Measurements from ENCODE around the gene MYO6.

Gene MYO6

GRCh38 chr6:75827163-75827562, 78.1 kb downstream of the MYO6 start:
- DNase-seq (ENCODE audit: low read depth), result no peak

- DNase-seq (ENCODE audit: low read depth), result no peak
These were observed 82.2 kb downstream of the MYO6 start for GRCh38 chr6:75830959-75831885.

- DNase-seq (ENCODE audit: low read depth), result no peak
These were observed 85.4 kb downstream of the MYO6 start for GRCh38 chr6:75834447-75834846.

GRCh38 chr6:75842191-75842590, 93.2 kb downstream of the MYO6 start:
- DNase-seq (ENCODE audit: low read depth), result no peak

- DNase-seq (ENCODE audit: low read depth), result no peak
These were observed 93.7 kb downstream of the MYO6 start for GRCh38 chr6:75842732-75843131.

GRCh38 chr6:75843396-75843795, 94.4 kb downstream of the MYO6 start:
- no peak for DNase-seq (ENCODE audit: low read depth)

- no peak for DNase-seq (ENCODE audit: low read depth)
These were observed 99.2 kb downstream of the MYO6 start for GRCh38 chr6:75848274-75848673.

GRCh38 chr6:75849329-75850025, 100.4 kb downstream of the MYO6 start:
- DNase-seq (ENCODE audit: low read depth), result no peak

- DNase-seq (ENCODE audit: low read depth), result no peak
These were observed 101.2 kb downstream of the MYO6 start for GRCh38 chr6:75850026-75850833.

- DNase-seq (ENCODE audit: low read depth), result no peak
These were observed 103.7 kb downstream of the MYO6 start for GRCh38 chr6:75852721-75853120.

GRCh38 chr6:75853806-75854205, 104.8 kb downstream of the MYO6 start:
- no peak for DNase-seq (ENCODE audit: low read depth)

GRCh38 chr6:75855052-75855451, 106.0 kb downstream of the MYO6 start:
- no peak for DNase-seq (ENCODE audit: low read depth)

GRCh38 chr6:75856902-75857301, 107.9 kb downstream of the MYO6 start:
- no peak for DNase-seq (ENCODE audit: low read depth)

- no peak for DNase-seq (ENCODE audit: low read depth)
These were observed 114.0 kb downstream of the MYO6 start for GRCh38 chr6:75863001-75863400.

GRCh38 chr6:75863784-75864183, 114.7 kb downstream of the MYO6 start:
- no peak for DNase-seq (ENCODE audit: low read depth)

- DNase-seq (ENCODE audit: low read depth), result no peak
These were observed 115.4 kb downstream of the MYO6 start for GRCh38 chr6:75864446-75864845.

GRCh38 chr6:75870389-75870788, 121.3 kb downstream of the MYO6 start:
- no peak for DNase-seq (ENCODE audit: low read depth)

- no peak for DNase-seq (ENCODE audit: low read depth)
These were observed 125.2 kb downstream of the MYO6 start for GRCh38 chr6:75874224-75874623.

GRCh38 chr6:75876152-75876551, 127.1 kb downstream of the MYO6 start:
- no peak for DNase-seq (ENCODE audit: low read depth)

- no peak for DNase-seq (ENCODE audit: low read depth)
These were observed 131.3 kb downstream of the MYO6 start for GRCh38 chr6:75880305-75880704.

GRCh38 chr6:75882734-75883133, 133.7 kb downstream of the MYO6 start:
- no peak for DNase-seq (ENCODE audit: low read depth)

GRCh38 chr6:75884822-75885221, 135.8 kb downstream of the MYO6 start:
- no peak for DNase-seq (ENCODE audit: low read depth)

GRCh38 chr6:75892384-75892783, 143.3 kb downstream of the MYO6 start:
- no peak for DNase-seq (ENCODE audit: low read depth)
